Measurements from ENCODE around the gene OR6C68.
"Not testable (repeated sequence)": the region's sequence is repeated elsewhere in the genome, so short reads cannot be mapped to it uniquely, and the experiment has no call there.

The OR6C68 gene

GRCh38 chr12:55492078-55492477 is at the start of gene OR6C68:
Gene OR6C68, plus strand, starts transcription at chr12:55492378. Its CDS starts 0 bp downstream, at chr12:55492378.
- no peak for DNase-seq
- no peak for TF ChIP-seq GATA1 (IDR thresholded peaks at IDR 0.05; ENCODE audit: low read depth, low read length)
- TF ChIP-seq POLR2A (IDR thresholded peaks at IDR 0.05; ENCODE audit: low read length) = no peak

- DNase-seq = no peak
- TF ChIP-seq GATA1 (IDR thresholded peaks at IDR 0.05; ENCODE audit: low read depth, low read length) = no peak
Measured at GRCh38 chr12:55443776-55444175, 48.4 kb upstream of the OR6C68 start, which contains the start of gene OR6C2. Gene OR6C2, plus strand, starts transcription at chr12:55444076. Its CDS starts 8,138 bp downstream, at chr12:55452214.

DNA sequence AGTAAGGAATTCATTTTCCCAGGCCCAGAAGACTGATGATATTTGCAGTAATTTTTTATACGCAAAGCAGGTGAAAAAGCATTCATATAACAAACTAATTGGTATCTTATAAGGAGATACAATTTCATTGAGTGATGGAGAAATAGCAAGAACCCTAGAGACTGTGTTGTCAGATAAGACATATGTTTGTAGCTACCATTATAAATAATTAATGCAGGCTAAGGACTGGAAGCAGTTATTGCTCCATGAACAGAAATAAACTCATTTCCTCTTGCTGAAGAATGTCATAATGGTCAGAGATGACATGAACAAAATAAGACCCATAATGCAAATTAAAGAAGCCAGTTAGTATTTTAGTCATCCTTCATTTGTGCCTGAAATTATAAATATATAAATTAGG is 46.8 kb upstream of the OR6C68 start:
- TF ChIP-seq POLR2A (IDR thresholded peaks at IDR 0.05; ENCODE audit: low read length) = no peak
- no peak for TF ChIP-seq GATA1 (IDR thresholded peaks at IDR 0.05; ENCODE audit: low read depth, low read length)
- DNase-seq = no peak

DNA sequence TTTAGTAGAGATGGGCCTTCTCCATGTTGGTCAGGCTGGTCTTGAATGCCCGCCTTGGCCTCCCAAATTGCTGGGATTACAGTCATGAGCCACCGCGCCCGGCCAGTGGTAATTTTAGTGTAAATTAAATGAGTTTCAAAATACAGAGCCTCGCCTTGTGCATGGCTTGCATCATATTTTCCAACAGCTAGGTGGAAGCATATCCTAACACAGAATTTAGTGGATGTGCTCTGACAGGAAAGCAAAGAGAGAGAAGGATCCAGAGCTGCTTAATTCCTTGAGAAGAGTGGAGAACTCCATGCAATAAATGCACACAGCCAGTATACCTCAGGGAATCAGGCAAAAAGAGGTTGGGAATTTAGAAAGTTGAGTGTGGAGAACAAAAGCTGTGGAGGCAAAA is 45.9 kb upstream of the OR6C68 start:
- DNase-seq = no peak

DNA sequence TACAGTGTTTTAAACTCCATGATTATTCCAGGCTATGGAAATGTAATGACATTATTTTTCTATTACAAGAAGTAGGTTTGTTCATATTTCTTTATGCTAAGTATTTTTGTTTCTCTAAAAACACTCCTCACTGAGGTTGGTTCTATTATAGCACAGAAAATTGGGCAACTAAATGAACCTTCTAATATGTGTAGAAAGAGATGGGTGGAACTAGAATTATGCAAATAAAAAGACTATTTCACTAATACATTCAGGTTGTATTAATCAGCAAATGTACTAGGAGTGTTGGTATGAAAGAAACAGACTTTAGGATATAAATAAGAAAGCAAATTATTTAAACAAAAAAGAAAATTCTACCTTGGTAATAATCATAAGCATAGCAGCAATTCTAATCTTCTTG is 43.4 kb upstream of the OR6C68 start:
- no peak for TF ChIP-seq GATA1 (IDR thresholded peaks at IDR 0.05; ENCODE audit: low read depth, low read length)
- no peak for TF ChIP-seq POLR2A (IDR thresholded peaks at IDR 0.05; ENCODE audit: low read length)
- DNase-seq = no peak

More for the DNA sequence above, 45.9 kb upstream of the OR6C68 start:
- no peak for TF ChIP-seq GATA1 (IDR thresholded peaks at IDR 0.05; ENCODE audit: low read depth, low read length)
- TF ChIP-seq POLR2A (IDR thresholded peaks at IDR 0.05; ENCODE audit: low read length) = no peak

DNA sequence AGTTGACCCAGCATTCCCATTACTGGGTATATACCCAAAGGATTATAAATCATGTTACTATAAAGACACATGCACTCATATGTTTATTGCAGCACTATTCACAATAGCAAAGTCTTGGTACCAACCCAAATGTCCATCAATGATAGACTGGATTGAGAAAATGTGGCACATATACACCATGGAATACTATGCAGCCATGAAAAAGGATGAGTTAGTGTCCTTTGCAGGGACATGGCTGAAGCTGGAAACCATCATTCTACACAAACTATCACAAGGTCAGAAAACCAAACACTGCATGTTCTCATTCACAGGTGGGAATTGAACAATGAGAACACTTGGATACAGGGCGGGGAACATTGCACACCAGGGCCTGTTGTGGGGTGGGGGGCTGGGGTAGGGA is 27.3 kb upstream of the OR6C68 start:
- not testable (repeated sequence) for DNase-seq

- no peak for DNase-seq
- TF ChIP-seq GATA1 (IDR thresholded peaks at IDR 0.05; ENCODE audit: low read depth, low read length) (no peak), POLR2A (IDR thresholded peaks at IDR 0.05; ENCODE audit: low read length) (no peak)
Measured at GRCh38 chr12:55467836-55468235, 24.3 kb upstream of the OR6C68 start.

- no peak for DNase-seq
- TF ChIP-seq POLR2A (IDR thresholded peaks at IDR 0.05; ENCODE audit: low read length) = no peak
- no peak for TF ChIP-seq GATA1 (IDR thresholded peaks at IDR 0.05; ENCODE audit: low read depth, low read length)
Measured at GRCh38 chr12:55469291-55469690, 22.9 kb upstream of the OR6C68 start.

DNA sequence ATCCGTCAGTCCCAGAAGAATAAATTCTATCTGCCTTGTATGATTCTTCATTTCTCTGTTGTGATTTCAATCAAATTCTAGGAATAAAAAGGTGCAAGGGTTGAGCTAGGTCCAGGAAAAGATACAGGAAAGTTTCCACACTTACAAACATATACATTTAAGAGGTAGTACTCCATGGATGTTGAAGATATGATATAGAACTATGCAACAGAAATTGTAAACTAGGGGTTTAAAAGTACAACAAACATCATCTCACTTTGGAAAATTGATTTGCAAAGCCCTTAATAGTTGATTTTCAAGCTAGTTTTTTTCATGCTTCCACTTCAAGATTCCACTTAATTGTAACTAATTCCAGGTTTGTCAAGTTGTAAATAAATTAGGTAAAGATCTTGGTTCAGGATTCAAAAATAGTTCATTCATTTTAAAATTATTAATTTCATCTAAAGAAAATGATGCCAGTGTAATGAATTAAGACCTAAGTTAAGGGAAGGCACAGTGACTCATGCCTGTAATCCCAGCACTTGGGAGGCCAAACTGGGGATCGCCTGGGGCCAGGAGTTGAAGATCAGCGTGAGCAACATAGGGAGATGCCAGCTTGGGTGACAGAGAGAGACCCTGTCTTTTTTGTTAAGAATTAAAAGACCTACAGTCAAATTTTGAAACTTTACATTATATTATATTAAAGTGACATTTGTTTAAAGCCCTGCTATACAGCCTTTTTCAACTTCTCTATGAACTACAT is 21.9 kb upstream of the OR6C68 start, which contains the start of gene OR6C70:
OR6C70 (minus strand) TSS at position 51 of the 742 bp plus-strand sequence; CDS start at position 51, 0 bp downstream.
- no peak for TF ChIP-seq GATA1 (IDR thresholded peaks at IDR 0.05; ENCODE audit: low read depth, low read length)
- TF ChIP-seq POLR2A (IDR thresholded peaks at IDR 0.05; ENCODE audit: low read length) = no peak
- no peak for DNase-seq

- no peak for TF ChIP-seq GATA1 (IDR thresholded peaks at IDR 0.05; ENCODE audit: low read depth, low read length)
- no peak for TF ChIP-seq POLR2A (IDR thresholded peaks at IDR 0.05; ENCODE audit: low read length)
- no peak for DNase-seq
Measured at GRCh38 chr12:55472264-55472663, 19.9 kb upstream of the OR6C68 start.

DNA sequence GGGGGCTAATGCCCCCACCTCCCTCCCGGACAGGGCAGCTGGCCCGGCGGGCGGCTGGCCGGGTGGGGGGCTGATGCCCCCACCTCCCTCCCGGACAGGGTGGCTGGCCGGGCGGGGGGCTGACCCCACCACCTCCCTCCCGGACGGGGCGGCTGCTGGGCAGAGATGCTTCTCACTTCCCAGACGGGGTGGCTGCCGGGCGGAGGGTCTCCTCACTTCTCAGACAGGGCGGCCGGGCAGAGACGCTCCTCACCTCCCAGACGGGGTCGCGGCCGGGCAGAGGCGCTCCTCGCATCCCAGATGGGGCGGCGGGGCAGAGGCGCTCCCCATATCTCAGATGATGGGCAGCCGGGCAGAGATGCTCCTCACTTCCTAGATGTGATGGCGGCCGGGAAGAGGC is 13.0 kb upstream of the OR6C68 start:
- DNase-seq = not testable (repeated sequence)

DNA sequence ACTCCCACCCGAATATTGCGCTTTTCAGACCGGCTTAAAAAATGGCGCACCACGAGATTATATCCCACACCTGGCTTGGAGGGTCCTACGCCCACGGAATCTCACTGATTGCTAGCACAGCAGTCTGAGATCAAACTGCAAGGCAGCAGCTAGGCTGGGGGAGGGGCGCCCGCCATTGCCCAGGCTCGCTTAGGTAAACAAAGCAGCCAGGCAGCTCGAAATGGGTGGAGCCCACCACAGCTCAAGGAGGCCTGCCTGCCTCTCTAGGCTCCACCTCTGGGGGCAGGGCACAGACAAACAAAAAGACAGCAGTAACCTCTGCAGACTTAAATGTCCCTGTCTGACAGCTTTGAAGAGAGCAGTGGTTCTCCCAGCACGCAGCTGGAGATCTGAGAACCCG is 7.9 kb upstream of the OR6C68 start:
- DNase-seq = not testable (repeated sequence)

- no peak for DNase-seq
- TF ChIP-seq GATA1 (IDR thresholded peaks at IDR 0.05; ENCODE audit: low read depth, low read length) (no peak), POLR2A (IDR thresholded peaks at IDR 0.05; ENCODE audit: low read length) (no peak)
Measured at GRCh38 chr12:55495490-55495889, 3.3 kb downstream of the OR6C68 start.

DNA sequence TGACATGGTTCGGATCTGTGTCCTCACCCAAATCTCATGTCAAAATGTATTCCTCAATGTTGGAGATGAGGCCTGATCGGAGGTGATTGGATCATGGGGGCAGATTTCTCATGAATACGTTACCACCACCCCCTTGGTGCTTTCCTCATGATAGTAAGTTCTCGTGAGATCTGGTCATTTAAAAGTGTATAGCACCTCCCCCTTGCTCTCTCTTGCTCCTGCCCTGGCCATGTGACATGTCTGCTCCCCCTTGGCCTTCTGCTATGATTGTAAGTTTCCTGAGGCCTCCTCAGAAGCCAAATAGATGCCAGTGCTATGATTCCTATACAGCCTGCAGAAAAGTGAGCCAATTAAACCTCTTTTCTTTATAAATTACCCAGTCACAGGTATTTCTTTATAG is 7.1 kb downstream of the OR6C68 start:
- TF ChIP-seq GATA1 (IDR thresholded peaks at IDR 0.05; ENCODE audit: low read depth, low read length) (no peak), POLR2A (IDR thresholded peaks at IDR 0.05; ENCODE audit: low read length) (no peak)
- DNase-seq = no peak

DNA sequence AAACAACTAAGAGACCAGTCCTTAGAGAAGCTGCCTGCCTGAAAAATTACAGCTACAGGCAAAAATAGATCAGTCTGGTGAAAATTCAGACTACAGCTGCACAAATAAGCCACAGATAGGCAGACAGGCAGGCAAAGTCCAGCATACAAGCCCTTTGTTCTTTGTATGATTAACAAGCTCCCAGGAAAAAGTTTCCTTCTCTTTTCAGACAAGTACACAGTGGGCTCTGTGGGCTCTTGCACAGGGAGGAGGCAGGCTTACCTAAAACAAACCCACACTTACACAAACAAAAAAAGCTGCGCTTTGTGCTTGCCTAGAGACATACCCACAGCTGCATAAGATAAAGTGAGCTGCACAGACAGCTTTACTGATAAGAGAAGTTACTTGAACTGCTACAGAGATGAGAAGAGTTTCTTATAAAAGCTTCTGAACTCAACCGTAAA is 7.7 kb downstream of the OR6C68 start:
- peak; percentile 4 to 50 for DNase-seq
- TF ChIP-seq GATA1 (IDR thresholded peaks at IDR 0.05; ENCODE audit: low read depth, low read length) = no peak
- no peak for TF ChIP-seq POLR2A (IDR thresholded peaks at IDR 0.05; ENCODE audit: low read length)

DNA sequence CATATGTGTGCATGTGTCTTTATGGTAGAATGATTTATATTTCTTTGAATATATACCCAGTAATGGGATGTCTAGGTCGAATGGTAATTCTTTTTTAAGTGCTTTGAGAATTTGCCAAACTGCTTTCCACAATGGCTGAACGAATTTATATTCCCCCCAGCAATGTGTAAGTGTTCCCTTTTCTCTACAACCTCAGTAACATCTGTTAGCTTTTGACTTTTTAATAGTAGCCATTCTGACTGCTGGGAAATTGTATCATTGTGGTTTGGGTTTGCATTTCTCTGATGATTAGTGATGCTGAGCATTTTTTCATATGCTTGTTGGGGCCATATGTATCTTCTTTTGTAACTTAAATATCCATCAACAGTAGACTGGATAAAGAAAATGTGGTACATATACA is 9.4 kb downstream of the OR6C68 start:
- no peak for DNase-seq
- TF ChIP-seq POLR2A (IDR thresholded peaks at IDR 0.05; ENCODE audit: low read length) (no peak), GATA1 (IDR thresholded peaks at IDR 0.05; ENCODE audit: low read depth, low read length) (no peak)
